ENCODE data around the gene SLC38A5.
"Not testable (repeated sequence)": the region's sequence is repeated elsewhere in the genome, so short reads cannot be mapped to it uniquely, and the experiment has no call there.

Gene SLC38A5

DNA sequence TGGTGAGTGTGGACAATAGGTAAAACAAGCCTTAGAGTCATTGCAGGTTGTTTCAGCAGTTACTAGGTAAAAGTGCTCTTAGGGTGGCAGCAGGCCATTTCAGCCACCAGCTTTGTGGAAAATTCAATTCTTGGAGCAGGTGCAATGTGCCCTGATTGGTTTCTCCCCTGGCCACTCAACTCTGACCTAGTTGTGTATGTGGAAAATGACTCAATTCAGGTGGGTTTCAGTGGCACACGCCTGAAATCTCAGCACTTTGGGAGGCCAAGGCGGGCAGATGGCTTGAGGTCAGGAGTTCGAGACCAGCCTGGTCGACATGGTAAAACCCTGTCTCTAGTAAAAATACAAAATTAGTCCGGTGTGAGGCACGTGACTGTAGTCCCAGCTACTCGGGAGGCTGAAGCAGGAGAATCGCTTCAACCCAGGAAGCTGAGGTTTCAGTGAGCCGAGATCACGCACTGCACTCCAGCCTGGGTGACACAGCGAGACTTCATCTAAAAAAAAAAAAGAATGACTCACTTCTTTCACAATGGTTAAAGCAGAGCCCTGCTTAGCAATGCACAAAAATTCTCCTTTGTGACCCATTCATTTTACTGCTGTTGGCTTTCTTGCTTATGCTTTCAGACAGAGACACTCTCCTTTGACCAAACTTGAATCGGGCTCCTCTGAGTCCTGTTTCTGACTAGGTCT is 42.9 kb downstream of the SLC38A5 start:
- not testable (repeated sequence) for H2AFZ ChIP-seq (ENCODE audit: low read length); H3K4me2 ChIP-seq (ENCODE audit: low read length); H3K27me3 ChIP-seq (ENCODE audit: insufficient read depth, low read length); H3K4me3 ChIP-seq (ENCODE audit: low read depth, low read length, poor library complexity, severe bottlenecking); H3K9me2 ChIP-seq (ENCODE audit: low read depth, low read length); H3K36me3 ChIP-seq (ENCODE audit: insufficient read depth, low read length); H3K27ac ChIP-seq (ENCODE audit: low read depth, low read length, poor library complexity, severe bottlenecking); H3K9ac ChIP-seq (ENCODE audit: low read length); H3F3A ChIP-seq (ENCODE audit: insufficient read depth, low read length); H4K20me1 ChIP-seq (ENCODE audit: insufficient read depth, low read length); H3K9me3 ChIP-seq (ENCODE audit: low read length); H3K79me2 ChIP-seq (ENCODE audit: insufficient read depth, low read length); H3K4me1 ChIP-seq (ENCODE audit: insufficient read depth, low read length, severe bottlenecking)

DNA sequence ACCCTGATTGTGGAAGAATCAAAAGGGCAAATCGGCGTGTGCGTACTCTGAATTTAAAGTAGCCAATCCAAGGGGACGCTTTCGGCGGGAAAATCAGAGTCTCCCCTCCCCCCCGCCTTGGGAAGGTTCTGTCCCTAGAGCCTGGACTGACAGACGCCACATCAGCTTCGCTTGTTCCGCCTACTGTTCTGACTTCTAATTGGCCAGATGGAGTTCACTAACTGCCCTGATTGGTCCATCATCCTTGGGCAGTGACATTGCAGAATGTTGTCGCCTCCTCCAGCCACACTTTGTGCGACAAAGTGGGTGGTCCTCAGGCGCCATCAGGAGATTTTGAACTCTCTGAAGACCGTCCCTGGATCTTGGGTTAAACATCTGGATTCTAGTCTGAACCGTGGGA is 58.2 kb downstream of the SLC38A5 start, which contains the start of gene SSX4B:
TSS of gene SSX4B (minus strand) at position 101 of the 400 bp plus-strand sequence. CDS start 588 bp downstream, outside the sequence.
- not testable (repeated sequence) for H3K9ac ChIP-seq (ENCODE audit: low read length); H3F3A ChIP-seq (ENCODE audit: insufficient read depth, low read length); H2AFZ ChIP-seq (ENCODE audit: low read length); H3K4me3 ChIP-seq (ENCODE audit: low read depth, low read length, poor library complexity, severe bottlenecking); H3K27me3 ChIP-seq (ENCODE audit: insufficient read depth, low read length); H3K9me2 ChIP-seq (ENCODE audit: low read depth, low read length); H3K79me2 ChIP-seq (ENCODE audit: insufficient read depth, low read length); H3K9me3 ChIP-seq (ENCODE audit: low read length); H3K4me2 ChIP-seq (ENCODE audit: low read length); H4K20me1 ChIP-seq (ENCODE audit: insufficient read depth, low read length); H3K36me3 ChIP-seq (ENCODE audit: insufficient read depth, low read length); H3K27ac ChIP-seq (ENCODE audit: low read depth, low read length, poor library complexity, severe bottlenecking); H3K4me1 ChIP-seq (ENCODE audit: insufficient read depth, low read length, severe bottlenecking)
